Mesothelial cell of epicardium (in vitro differentiated cells): Measurements from ENCODE around the gene KRTCAP2. TPM values are rescaled to one million over a fixed set of nuclear protein-coding genes. Genes with fewer than 3 reads are reported as not detected.
"Not testable (repeated sequence)": the region's sequence is repeated elsewhere in the genome, so short reads cannot be mapped to it uniquely, and the experiment has no call there.

Experiments used
- DNase-seq, 2 experiments: peaks; one replicate each; pipeline ENCODE4 v3.0.0; 2021; ENCODE audit warnings: low spot score in 2 of 2; ENCODE audit not compliant: unreplicated experiment in 2 of 2
- H3K27ac Mint-ChIP-seq: 2 replicates; pipeline ENCODE4 v1.8.0; 2021; ENCODE audit warnings: mixed read lengths
- H3K27me3 Mint-ChIP-seq: 2 replicates; pipeline ENCODE4 v1.8.0; 2021; ENCODE audit warnings: low read depth, mixed read lengths
- H3K36me3 Mint-ChIP-seq: 2 replicates; pipeline ENCODE4 v1.8.0; 2021; ENCODE audit warnings: mixed read lengths
- H3K4me1 Mint-ChIP-seq: 2 replicates; pipeline ENCODE4 v1.8.0; 2021; ENCODE audit warnings: mixed read lengths
- H3K4me3 Mint-ChIP-seq: 2 replicates; pipeline ENCODE4 v1.8.0; 2021; ENCODE audit warnings: mild to moderate bottlenecking, moderate library complexity, mixed read lengths
- H3K9me3 Mint-ChIP-seq: 2 replicates; pipeline ENCODE4 v1.8.0; 2021; ENCODE audit warnings: mixed read lengths
- total RNA-seq: library from RNA; stranded (reverse); gene quantifications from 3 replicates; pipeline ENCODE4 v1.2.1, GENCODE V29; 2021
- TF ChIP-seq, protein P1 (sequence below): fragments of 200-600 bp; sonication (generic); IDR thresholded peaks from one replicate; pipeline ENCODE4 v1.5.0; 2021; ENCODE audit warnings: antibody characterized with exemption; ENCODE audit not compliant: unreplicated experiment

KRTCAP2 gene
- total RNA-seq, 1 donor from 2014 or later = 120 TPM

DNA sequence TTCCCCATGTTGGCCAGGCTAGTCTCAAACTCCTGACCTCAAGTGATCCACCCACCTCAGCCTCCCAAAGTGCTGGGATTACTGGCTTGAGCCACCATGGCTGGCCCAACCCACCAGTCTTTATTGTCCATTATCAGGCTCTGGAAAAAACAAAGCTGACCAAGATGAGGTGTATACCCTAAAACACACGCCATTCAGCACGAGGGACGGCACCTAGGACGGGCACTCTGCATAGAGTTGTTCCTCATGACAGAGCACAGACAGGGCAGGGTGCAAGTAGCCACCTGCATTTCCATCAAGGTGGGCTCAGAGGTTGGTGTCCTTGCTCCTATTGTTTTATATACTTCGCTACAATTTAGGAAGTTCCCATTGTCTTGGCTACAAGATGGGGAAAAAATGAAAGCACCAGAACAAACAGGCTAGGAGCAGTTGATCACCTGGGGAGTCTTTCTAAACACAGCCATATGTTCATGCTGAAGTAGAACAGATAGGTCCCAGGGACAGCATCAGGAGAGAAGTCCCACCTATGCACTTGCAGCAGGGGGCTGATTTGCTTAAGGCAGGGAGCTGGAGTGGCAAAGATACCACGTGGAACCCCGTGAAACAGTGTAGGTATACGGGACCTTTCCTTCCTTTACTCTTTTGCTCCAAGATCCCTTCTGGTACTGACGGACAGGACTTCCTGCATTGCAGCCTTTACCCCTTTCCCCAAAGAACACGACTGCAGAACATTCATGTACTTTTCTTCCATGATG, 4.5 kb downstream of the KRTCAP2 start:
- Mint-ChIP-seq H3K9me3 (no peaks in the 10 kb centered on the region), H3K36me3 (peaks cover 8% of the 10 kb centered on the region), H3K27ac (no peak overlapping the region), H3K4me1 (peaks cover 22% of the 10 kb centered on the region), H3K27me3 (peaks cover 2% of the 10 kb centered on the region), H3K4me3 (no peak overlapping the region)
- TF ChIP-seq, protein P1, sequence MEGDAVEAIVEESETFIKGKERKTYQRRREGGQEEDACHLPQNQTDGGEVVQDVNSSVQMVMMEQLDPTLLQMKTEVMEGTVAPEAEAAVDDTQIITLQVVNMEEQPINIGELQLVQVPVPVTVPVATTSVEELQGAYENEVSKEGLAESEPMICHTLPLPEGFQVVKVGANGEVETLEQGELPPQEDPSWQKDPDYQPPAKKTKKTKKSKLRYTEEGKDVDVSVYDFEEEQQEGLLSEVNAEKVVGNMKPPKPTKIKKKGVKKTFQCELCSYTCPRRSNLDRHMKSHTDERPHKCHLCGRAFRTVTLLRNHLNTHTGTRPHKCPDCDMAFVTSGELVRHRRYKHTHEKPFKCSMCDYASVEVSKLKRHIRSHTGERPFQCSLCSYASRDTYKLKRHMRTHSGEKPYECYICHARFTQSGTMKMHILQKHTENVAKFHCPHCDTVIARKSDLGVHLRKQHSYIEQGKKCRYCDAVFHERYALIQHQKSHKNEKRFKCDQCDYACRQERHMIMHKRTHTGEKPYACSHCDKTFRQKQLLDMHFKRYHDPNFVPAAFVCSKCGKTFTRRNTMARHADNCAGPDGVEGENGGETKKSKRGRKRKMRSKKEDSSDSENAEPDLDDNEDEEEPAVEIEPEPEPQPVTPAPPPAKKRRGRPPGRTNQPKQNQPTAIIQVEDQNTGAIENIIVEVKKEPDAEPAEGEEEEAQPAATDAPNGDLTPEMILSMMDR = no peak
- no peak for DNase-seq

- H3K27me3 Mint-ChIP-seq, H3K27ac Mint-ChIP-seq, H3K9me3 Mint-ChIP-seq, DNase-seq, H3K4me3 Mint-ChIP-seq, H3K36me3 Mint-ChIP-seq: not testable (repeated sequence)
- H3K4me1 Mint-ChIP-seq = peaks cover 17% of the 10 kb centered on the region
Observed at GRCh38 chr1:155168105-155168445, 5.0 kb downstream of the KRTCAP2 start.

GRCh38 chr1:155167166-155168104, 5.7 kb downstream of the KRTCAP2 start:
- Mint-ChIP-seq H3K9me3 (no peaks in the 10 kb centered on the region), H3K27me3 (no peaks in the 10 kb centered on the region), H3K4me3 (peak overlapping the region; percentile 60), H3K27ac (peak overlapping the region; percentile 77), H3K36me3 (peaks cover 8% of the 10 kb centered on the region), H3K4me1 (peaks cover 13% of the 10 kb centered on the region)
- DNase-seq = peak; percentile 82 to 91
- TF ChIP-seq, protein P1 = peak; percentile 83

- no peak overlapping the region for H3K4me3 Mint-ChIP-seq
Observed at GRCh38 chr1:155166471-155167165, 6.5 kb downstream of the KRTCAP2 start.

GRCh38 chr1:155166051-155166470, 7.0 kb downstream of the KRTCAP2 start:
- DNase-seq = no peak
- H3K27me3 Mint-ChIP-seq = no peaks in the 10 kb centered on the region
- no peak overlapping the region for H3K27ac Mint-ChIP-seq
- TF ChIP-seq, protein P1 = no peak
- H3K4me1 Mint-ChIP-seq = peaks cover 6% of the 10 kb centered on the region
- no peaks in the 10 kb centered on the region for H3K9me3 Mint-ChIP-seq
- H3K4me3 Mint-ChIP-seq = no peak overlapping the region
- peaks cover 8% of the 10 kb centered on the region for H3K36me3 Mint-ChIP-seq

More at GRCh38 chr1:155166471-155167165, 6.5 kb downstream of the KRTCAP2 start:
- Mint-ChIP-seq H3K27ac (no peak overlapping the region), H3K9me3 (no peaks in the 10 kb centered on the region), H3K4me1 (peaks cover 6% of the 10 kb centered on the region), H3K36me3 (peaks cover 8% of the 10 kb centered on the region), H3K27me3 (no peaks in the 10 kb centered on the region)
- TF ChIP-seq, protein P1 = no peak
- DNase-seq = no peak

DNA sequence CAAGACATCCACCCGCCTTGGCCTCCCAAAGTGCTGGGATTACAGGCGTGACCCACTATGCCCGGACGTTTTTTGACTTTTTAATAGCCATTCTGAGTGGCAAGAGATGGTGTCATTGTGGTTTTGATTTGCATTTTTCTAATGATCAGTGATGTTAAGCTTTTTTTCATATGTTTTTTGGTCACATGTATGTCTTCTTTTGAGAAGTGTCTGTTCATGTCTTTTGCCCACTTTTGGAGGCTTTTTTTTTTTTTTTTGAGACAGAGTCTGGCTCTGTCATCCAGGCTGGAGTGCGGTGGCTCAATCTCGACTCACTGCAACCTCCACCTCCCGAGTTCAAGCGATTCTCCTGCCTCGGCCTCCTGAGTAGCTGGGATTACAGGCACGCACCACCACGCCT, 8.5 kb downstream of the KRTCAP2 start:
- H3K9me3 Mint-ChIP-seq, DNase-seq, H3K36me3 Mint-ChIP-seq, H3K27me3 Mint-ChIP-seq, H3K4me1 Mint-ChIP-seq, H3K27ac Mint-ChIP-seq, H3K4me3 Mint-ChIP-seq: not testable (repeated sequence)

DNA sequence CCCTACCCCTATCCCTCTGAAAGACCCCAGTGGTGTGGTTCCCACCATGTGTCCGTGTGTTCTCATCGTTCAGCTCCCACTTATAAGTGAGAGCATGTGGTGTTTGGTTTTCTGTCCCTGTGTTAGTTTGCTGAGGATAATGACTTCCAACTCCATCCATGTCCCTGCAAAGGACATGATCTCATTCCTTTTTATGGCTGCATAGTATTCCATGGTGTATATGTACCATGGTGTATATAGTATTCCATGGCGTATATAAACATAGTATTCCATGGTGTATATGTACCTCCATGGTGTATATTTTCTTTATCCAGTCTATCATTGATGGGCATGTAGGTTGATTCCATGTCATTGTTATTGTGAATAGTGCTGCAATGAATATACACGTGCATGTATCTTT, 9.3 kb downstream of the KRTCAP2 start:
- not testable (repeated sequence) for H3K36me3 Mint-ChIP-seq, H3K4me1 Mint-ChIP-seq, H3K27me3 Mint-ChIP-seq, DNase-seq, H3K9me3 Mint-ChIP-seq, H3K27ac Mint-ChIP-seq, H3K4me3 Mint-ChIP-seq

- H3K36me3 Mint-ChIP-seq, H3K27ac Mint-ChIP-seq, H3K4me3 Mint-ChIP-seq, H3K27me3 Mint-ChIP-seq, H3K9me3 Mint-ChIP-seq, DNase-seq, H3K4me1 Mint-ChIP-seq: not testable (repeated sequence)
Observed at GRCh38 chr1:155162631-155163030, 10.5 kb downstream of the KRTCAP2 start.
